GM10248 (cell line): ENCODE results near the gene TROAP.
"Not testable (repeated sequence)": the region's sequence is repeated elsewhere in the genome, so short reads cannot be mapped to it uniquely, and the experiment has no call there.

Source experiments
- CTCF ChIA-PET: fragments of 300-600 bp; sonication (Branson Sonifier 250); formaldehyde crosslinking; extraction: SDS; loops from one replicate; lab custom pipeline; 2021; ENCODE audit warnings: antibody characterized with exemption; lab: Yijun Ruan, JAX
- POLR2A ChIA-PET: fragments of 350-650 bp; sonication (Branson Sonifier 250); formaldehyde crosslinking; extraction: SDS; loops from one replicate; lab custom pipeline; 2020; ENCODE audit warnings: antibody characterized with exemption; lab: Yijun Ruan, JAX
- DNase-seq: peaks from one replicate; pipeline ENCODE4 v3.0.0; 2012; ENCODE audit errors: extremely low spot score
- CTCF ChIP-seq: IDR thresholded peaks from 2 replicates; pipeline ENCODE4 v1.5.1; 2012; ENCODE audit warnings: mild to moderate bottlenecking, low read depth; ENCODE audit errors: extremely low read depth, missing control alignments, control extremely low read depth

The TROAP gene

GRCh38 chr12:49332441-49332861 is 9.4 kb downstream of the TROAP start:
- ChIA-PET CTCF (interaction anchor here (1.0 to 7.3 kb wide), 13 partner anchors 9 to 248 kb away, joined by 3 to 109 read pairs (median 13); partner anchors contain the start of genes DNAJC22, PRPH and TROAP), POLR2A (interaction anchor here (0.8 kb wide), 1 partner anchor 10 kb away, joined by 3 read pairs; no protein-coding TSS in a partner anchor)
- TF ChIP-seq CTCF: no peak
- DNase-seq: no peak

GRCh38 chr12:49332891-49333371 is 9.9 kb downstream of the TROAP start:
- no peak for DNase-seq
- no peak for TF ChIP-seq CTCF
- POLR2A ChIA-PET: no interaction called here
- CTCF ChIA-PET: interaction anchor here (1.1 to 7.3 kb wide), 10 partner anchors 8 to 248 kb away, joined by 3 to 109 read pairs (median 26); partner anchors contain the start of genes DNAJC22, PRPH and TROAP

GRCh38 chr12:49333778-49334177 is 10.7 kb downstream of the TROAP start:
- CTCF ChIA-PET: interaction anchor here (1.1 to 7.3 kb wide), 7 partner anchors 9 to 44 kb away, joined by 3 to 109 read pairs (median 39); partner anchors contain the start of genes DNAJC22 and PRPH
- POLR2A ChIA-PET, DNase-seq: not testable (repeated sequence)

GRCh38 chr12:49334226-49334625 is 11.2 kb downstream of the TROAP start:
- no peak for DNase-seq
- ChIA-PET POLR2A (no interaction called here), CTCF (interaction anchor here (1.4 to 7.3 kb wide), 9 partner anchors 8 to 178 kb away, joined by 3 to 109 read pairs (median 39); partner anchors contain the start of genes DNAJC22, PRPH and TROAP)
- TF ChIP-seq CTCF: no peak

GRCh38 chr12:49334681-49335080 is 11.6 kb downstream of the TROAP start:
- DNase-seq: no peak
- ChIA-PET POLR2A (no interaction called here), CTCF (interaction anchor here (1.4 to 7.3 kb wide), 7 partner anchors 8 to 178 kb away, joined by 3 to 109 read pairs (median 35); partner anchors contain the start of genes DNAJC22, PRPH and TROAP)
- TF ChIP-seq CTCF: no peak

- CTCF ChIA-PET: interaction anchor here (1.4 to 7.3 kb wide), 6 partner anchors 11 to 177 kb away, joined by 3 to 57 read pairs (median 24); partner anchors contain the start of genes DNAJC22, PRPH and TROAP
- POLR2A ChIA-PET: no interaction called here
- no peak for DNase-seq
- no peak for TF ChIP-seq CTCF
Observed at GRCh38 chr12:49335118-49335954, 12.3 kb downstream of the TROAP start.
